ENCODE results near the gene RPP25. TPM values are rescaled to one million over a fixed set of nuclear protein-coding genes. Genes with fewer than 3 reads are reported as not detected.
A peak's percentile ranks its signal among the peaks of the same experiment; 100 is the strongest.

Gene RPP25
- total and polyA plus RNA-seq, 2 of the 13 experiments (the other 11 are each of a cell fraction or from before 2014, with no cell fraction given), result 0.05 to 0.11 TPM

- TF ChIP-seq ZNF687 (CRISPR knock-in tag; IDR thresholded peaks at IDR 0.05) (peak; percentile 73), ZNF276 (CRISPR knock-in tag; IDR thresholded peaks at IDR 0.05; ENCODE audit: low read depth) (no peak), LBX2 (CRISPR knock-in tag; IDR thresholded peaks at IDR 0.05; ENCODE audit: borderline replicate concordance) (no peak), ZNF749 (CRISPR knock-in tag; IDR thresholded peaks at IDR 0.05; ENCODE audit: borderline replicate concordance) (no peak), ZBTB26 (CRISPR knock-in tag; IDR thresholded peaks at IDR 0.05; ENCODE audit: borderline replicate concordance) (no peak), SALL1 (CRISPR knock-in tag; IDR thresholded peaks at IDR 0.05) (peak; percentile 26; the same call in 1 of the 2 replicates), ARHGAP35 (CRISPR knock-in tag; IDR thresholded peaks at IDR 0.05; ENCODE audit: borderline replicate concordance) (no peak), CBX2 (IDR thresholded peaks at IDR 0.05; ENCODE audit: low read depth, low read length) (no peak), CBX2 (CRISPR knock-in tag; IDR thresholded peaks at IDR 0.05; ENCODE audit: low read depth) (no peak), PAXIP1 (CRISPR knock-in tag; conservative IDR thresholded peaks at IDR 0.05) (no peak), HOXD1 (CRISPR knock-in tag; IDR thresholded peaks at IDR 0.05) (0 out of 2 replicates have a peak, but pooled peaks have one; percentile 23), ETV6 (CRISPR knock-in tag; conservative IDR thresholded peaks at IDR 0.05) (no peak), ZKSCAN1 (IDR thresholded peaks at IDR 0.05; ENCODE audit: low read length) (no peak)
Measured at GRCh38 chr15:74995779-74996765, 39.5 kb upstream of the RPP25 start (continued).

Data from HepG2 (cell line).